Activated CD4-positive, alpha-beta T cell treated with anti-CD3 and anti-CD28 coated beads, Interleukin-2, amount 50 U/mL, for 1 hour (primary cell): ENCODE data around the gene NCMAP.

Source experiments
- DNase-seq: peaks from one replicate; pipeline ENCODE4 v3.0.0-alpha.2; 2020

NCMAP gene

DNA sequence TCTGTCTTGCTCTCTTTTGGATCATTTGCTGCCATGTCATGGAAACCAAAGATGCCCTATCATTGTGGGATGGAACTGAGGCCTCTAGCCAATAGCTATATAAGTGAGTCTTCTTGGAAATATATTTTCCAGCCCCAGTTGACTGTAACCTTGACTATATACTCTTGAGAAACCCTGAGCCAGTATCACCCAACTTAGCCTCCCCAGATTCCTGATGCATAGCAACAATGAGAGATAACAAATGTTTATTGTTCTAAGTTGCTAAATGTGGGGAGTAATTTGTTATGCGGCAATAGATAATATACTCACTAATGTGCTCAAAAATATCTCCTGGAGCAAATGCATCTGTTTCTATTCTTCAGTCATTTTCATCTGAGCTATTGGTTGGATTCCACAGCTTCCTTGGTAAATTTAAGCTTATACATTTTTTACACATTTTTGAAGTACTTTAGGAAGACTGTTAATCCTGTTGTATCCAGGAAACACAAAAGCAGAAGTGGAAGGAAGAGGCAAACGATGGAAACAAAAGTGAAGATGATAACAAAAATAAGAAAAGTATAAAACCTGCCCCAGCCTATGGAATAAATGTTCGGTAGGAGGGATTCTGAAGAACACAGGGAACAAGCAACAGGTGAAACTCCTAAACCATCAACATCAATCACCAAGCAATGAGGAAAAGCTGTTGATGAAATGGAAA, 80.9 kb downstream of the NCMAP start:
- DNase-seq: no peak

DNA sequence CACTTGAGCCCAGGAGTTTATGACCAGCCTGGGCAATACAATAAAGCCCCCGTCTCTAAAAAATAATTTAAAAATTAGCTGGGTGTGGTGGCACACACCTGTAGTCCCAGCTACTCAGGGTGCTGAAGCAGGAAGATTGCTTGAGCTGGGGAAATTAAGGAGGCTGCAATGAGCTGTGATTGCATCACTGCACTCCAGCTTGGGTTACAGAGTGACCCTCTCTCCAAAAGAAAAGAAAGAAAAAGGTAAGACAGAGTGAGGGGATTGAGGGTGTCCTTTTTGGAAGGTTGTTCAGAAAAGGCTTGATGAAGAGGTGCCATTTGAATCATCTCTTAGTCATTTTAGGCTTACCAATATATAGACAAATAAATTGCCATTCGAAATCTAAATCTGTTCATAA, 83.2 kb downstream of the NCMAP start:
- DNase-seq: no peak

DNA sequence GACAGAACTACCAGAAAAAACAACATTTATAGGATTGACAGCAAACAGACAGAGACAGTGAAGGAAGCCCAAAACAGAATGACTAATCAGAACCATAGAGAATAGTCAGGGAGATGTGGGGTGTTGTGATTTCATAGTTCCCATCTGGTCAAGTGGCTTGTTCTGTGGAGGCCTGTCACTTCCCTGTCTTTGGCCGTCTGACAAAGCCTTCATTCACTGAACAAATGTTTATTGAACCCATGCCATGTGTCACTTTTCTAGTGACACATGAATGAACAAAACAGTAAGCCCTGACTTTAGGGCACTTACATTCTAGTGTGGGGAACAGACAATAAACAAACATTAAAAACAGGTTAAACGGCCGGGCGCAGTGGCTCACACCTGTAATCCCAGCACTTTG, 84.0 kb downstream of the NCMAP start:
- DNase-seq: no peak

DNA sequence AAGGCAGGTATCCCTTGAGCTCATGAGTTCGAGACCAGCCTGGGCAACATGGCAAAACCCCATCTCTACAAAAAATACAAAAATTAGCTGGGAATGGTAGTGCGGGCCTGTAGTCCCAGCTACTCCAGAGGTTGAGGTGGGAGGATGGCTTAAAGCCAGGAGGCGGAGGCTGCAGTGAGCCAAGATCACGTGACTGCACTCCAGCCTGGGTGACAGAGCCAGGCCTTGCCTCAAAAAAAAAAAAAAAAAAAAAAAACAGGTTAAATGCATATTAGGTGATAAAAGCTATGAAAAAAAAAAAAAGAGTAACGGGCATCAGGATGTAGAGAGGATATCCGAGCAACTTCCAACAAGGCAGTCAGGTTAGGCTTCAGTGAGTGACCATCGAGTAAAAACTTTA, 84.4 kb downstream of the NCMAP start:
- no peak for DNase-seq

DNA sequence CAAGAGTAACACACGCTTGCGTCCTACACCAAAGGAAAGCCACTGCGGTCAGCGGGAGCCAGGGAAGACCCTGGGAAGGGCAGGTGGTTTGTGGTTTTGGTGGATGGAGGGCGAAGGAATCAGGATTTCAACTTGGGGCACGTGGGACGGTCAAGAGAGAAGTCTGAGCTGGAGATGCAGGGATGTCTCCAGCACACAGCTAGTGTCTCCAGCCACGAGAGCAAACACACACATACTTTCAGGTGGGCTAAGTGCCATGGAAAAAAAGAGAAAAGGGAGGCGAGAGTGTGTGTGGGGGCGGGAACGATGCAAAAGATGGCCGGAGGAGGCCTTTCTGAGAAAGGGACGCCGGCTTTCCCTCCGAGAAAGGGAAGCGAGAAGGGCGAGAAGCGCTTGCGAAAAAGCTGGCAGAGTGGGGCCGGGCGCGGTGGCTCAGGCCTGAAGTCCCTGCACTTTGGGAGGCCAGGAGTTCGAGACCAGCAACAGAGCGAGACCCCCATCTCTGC, 85.8 kb downstream of the NCMAP start:
- DNase-seq: peak; percentile 32

DNA sequence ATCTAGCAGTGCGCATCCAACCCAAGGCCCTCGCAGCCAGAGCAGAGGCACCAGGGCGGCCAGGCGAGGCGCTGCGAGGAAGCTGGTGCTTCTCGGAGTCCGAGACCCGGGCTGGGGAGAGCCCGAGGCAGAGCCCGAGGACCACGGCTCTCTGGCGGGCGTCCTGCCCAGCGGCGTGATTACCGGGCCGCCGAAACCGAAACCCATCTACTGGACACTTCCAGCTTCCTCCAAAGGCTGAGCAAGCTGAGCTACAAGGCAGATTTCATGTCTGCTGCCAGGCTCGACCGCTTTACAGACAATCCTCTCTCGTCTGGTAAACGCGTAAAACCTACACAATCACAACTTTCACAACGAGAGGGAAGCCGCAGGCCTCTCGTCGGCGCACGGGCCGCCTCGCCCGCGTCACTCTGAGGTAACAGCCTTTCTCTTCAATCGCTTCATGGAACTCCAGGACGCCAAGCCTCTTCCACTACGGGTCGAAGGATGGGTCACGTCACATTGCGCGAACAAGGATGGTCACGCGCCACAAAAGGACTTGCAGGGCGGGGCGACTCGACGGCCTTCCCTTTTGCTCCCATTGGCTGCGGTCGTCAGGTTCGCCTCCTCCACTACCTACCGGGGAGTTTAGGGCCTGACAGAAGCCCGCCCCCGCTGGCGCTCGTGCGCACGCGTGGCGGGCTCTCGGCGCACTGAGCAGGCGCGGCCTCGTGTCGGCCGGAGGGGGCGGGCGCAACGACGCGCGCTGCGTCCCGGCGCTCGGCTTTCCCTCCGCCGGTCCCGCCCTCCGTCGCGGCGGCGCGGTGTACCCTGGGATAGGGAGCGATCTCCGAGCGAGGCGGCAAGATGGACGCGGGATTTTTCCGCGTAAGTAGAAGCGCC, 86.8 kb downstream of the NCMAP start, which contains the start of gene SRRM1:
Gene SRRM1 (plus strand): TSS at position 822 of the 882 bp plus-strand sequence. CDS start 25 bp downstream, at position 847.
- DNase-seq: peak; percentile 97

DNA sequence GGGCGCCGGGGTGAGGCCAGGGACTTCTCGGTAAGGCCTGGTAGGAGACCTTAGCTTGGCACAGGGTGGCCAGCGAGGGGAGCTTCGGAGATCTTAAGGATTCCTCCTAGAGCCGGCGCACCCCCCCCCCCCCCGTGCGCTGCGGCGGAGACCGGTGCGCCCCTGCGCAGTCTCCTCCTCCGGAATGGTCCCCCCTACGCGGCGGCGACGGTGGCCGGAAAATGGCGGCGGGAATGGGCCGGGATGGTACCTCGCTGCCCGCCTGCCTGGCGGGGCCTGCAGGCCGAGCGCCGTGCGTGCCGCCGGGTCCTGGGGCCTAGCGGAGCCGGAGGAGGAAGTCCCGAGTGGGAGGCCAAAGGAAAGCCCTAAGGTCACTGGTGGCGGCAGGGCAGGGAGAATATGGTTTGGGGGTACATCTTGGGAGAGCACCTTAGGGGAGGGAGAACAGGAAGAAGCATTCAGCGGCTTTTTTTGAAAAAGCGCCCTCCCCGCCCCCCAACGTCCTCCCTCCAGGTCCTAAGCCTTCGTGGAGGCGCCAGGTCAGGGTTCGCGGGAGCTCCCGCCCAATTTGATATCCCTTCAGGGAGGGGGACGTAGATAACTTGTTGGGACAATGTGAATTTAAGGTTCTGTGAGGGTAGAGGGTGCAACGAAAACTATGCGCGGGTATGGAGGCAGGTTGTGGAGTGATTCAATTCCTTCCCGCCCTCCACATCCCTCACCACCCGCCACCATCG, 87.6 kb downstream of the NCMAP start:
- DNase-seq: no peak

DNA sequence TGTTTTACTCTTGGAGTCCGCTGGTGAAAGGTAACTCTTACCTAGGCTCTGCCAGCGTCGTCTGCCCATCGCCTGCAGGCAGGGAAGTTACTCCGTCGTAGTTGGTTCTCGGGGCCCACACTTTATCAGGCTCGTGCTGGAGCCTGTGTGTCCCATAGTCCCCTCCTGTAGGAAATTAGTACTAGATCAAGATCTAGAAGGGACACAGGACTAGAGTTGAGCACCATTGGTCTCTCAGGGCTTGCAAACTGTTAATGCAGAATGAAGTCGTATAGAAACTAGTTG, 88.2 kb downstream of the NCMAP start:
- DNase-seq: no peak

DNA sequence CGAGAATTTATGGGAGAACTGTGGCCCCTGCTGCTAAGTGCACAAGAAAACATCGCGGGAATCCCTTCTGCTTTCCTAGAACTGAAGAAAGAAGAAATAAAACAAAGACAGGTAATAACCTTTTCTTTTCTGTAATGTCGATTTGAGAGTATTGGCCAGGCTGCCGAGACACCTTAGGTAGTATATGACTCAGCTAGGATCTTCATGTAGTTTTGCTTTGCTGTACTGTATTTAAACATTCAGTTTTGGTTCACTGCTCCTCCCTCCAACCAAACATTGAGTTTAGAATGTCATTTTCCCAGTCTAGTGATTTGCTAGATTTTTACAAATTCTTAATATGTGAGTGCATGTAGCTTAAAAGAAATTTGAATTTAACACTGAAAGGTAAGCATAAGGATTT, 93.0 kb downstream of the NCMAP start:
- DNase-seq: no peak

DNA sequence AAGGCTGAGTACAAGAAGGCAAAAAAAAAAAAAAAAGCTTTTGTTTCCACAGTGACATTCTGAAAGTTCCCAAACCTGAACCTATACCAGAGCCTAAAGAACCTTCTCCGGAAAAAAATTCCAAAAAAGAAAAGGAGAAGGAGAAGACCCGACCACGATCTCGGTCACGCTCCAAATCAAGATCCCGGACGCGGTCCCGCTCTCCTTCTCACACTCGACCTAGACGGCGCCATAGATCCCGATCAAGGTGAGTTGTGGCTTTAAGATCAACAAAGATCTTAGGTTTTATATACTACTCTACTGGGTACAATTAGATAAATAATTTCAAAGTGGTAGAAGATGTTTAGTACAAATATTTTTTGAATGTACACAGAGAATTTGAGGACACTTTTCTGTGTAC, 96.5 kb downstream of the NCMAP start:
- DNase-seq: no peak

DNA sequence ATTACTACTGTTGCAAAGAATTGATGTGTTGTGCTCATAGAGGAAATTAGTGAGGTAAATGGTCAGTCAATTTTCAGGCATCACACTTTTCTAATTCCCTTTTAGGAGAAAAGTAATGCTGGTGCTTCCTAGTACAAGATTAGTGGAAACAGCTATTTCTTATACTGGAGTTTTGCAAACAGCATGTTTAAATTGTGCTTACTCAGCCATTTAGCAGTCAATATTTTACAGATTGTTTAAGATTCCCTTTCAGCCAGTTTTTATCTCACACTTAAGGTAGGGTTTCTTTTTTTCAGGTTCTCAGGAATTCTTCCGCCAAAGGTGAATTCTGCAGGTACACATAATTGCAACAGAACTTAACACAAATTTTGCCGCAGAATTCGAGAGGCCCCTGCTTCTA, 98.1 kb downstream of the NCMAP start:
- DNase-seq: no peak

DNA sequence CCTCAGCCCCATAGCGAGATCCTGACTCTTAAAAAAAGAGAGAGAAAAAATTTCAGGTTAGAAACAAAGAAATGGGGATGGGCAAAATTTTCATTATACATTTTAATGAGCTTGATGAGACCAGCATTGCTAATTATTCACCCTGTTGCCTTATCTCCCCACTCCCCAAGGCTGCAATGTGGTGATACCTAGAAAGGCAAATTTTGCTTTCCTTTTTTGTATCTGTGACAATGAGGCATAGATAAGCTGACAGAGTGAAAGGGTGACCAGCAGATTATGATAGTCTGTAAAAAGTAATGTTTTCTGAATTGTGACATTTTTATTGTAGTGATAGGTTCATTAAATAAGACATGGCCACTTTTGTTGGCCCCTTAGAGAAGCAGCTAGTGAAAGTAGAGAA, 100.2 kb downstream of the NCMAP start:
- no peak for DNase-seq

DNA sequence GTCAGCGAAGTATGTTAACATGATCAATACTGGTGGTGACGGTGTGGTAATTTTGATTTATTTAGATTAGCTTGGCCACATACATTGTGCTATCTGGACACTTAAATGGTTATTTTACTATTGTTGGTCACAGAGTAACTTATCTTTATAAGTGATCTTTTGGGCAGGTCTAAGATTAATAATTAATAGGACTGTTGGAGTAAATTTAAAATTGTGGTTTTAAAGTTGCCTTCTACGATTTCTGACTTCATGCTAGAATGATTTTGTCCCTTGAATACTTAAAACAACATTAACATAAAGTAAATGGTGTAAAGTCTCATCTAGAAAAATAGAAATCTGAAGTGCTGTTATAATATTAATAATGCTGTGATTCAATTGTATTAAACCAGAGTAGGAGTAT, 101.9 kb downstream of the NCMAP start:
- no peak for DNase-seq
